SKM-1 (cell line): Measurements from ENCODE around the gene PNKD.
"Not testable (repeated sequence)": the region's sequence is repeated elsewhere in the genome, so short reads cannot be mapped to it uniquely, and the experiment has no call there.

Experiments
- DNase-seq: peaks from one replicate; lab custom pipeline; 2025; ENCODE audit not compliant: unreplicated experiment; lab: John Stamatoyannopoulos, UW

The PNKD gene

GRCh38 chr2:218291318-218292047 is 21.2 kb downstream of the PNKD start:
- no peak for DNase-seq

GRCh38 chr2:218292048-218293014 is 22.0 kb downstream of the PNKD start, which contains the start of gene TMBIM1:
Gene TMBIM1 (minus strand): TSS chr2:218292503. CDS start chr2:218282141, 10,362 bp downstream.
- peak; percentile 63 for DNase-seq

- DNase-seq: no peak
Measured at GRCh38 chr2:218293715-218294429, 23.6 kb downstream of the PNKD start.

- DNase-seq: no peak
Measured at GRCh38 chr2:218294430-218295022, 24.2 kb downstream of the PNKD start.

- DNase-seq: no peak
Measured at GRCh38 chr2:218295029-218295428, 24.7 kb downstream of the PNKD start.

GRCh38 chr2:218296200-218296599 is 25.9 kb downstream of the PNKD start:
- no peak for DNase-seq

GRCh38 chr2:218296847-218297246 is 26.5 kb downstream of the PNKD start:
- DNase-seq: no peak

GRCh38 chr2:218298314-218298875 is 28.1 kb downstream of the PNKD start:
- DNase-seq: no peak

GRCh38 chr2:218300141-218300540 is 29.8 kb downstream of the PNKD start:
- DNase-seq: no peak

GRCh38 chr2:218301176-218301819 is 31.0 kb downstream of the PNKD start:
- DNase-seq: peak; percentile 72

- DNase-seq: no peak
Measured at GRCh38 chr2:218305383-218305782, 35.1 kb downstream of the PNKD start.

- DNase-seq: no peak
Measured at GRCh38 chr2:218306184-218306920, 36.0 kb downstream of the PNKD start.

- DNase-seq: no peak
Measured at GRCh38 chr2:218307415-218308090, 37.2 kb downstream of the PNKD start.

GRCh38 chr2:218310853-218311540 is 40.7 kb downstream of the PNKD start:
- DNase-seq: no peak

- DNase-seq: not testable (repeated sequence)
Measured at GRCh38 chr2:218311541-218312266, 41.4 kb downstream of the PNKD start.

GRCh38 chr2:218312267-218312756 is 42.0 kb downstream of the PNKD start:
- DNase-seq: no peak

- DNase-seq: no peak
Measured at GRCh38 chr2:218313356-218313755, 43.0 kb downstream of the PNKD start.
